ENCODE measurements around the gene AQP2.

The AQP2 gene

GRCh38 chr12:49966511-49967041, 16.0 kb downstream of the AQP2 start:
- DNase-seq (ENCODE audit: extremely low spot score, insufficient read length, low read depth) (no peak), FAIRE-seq (no peak)

- peak; percentile 87 for FAIRE-seq
- DNase-seq (ENCODE audit: extremely low spot score, insufficient read length, low read depth) = peak; percentile 81
Observed at GRCh38 chr12:49967042-49967776, 16.7 kb downstream of the AQP2 start.

GRCh38 chr12:49967777-49968250, 17.3 kb downstream of the AQP2 start:
- DNase-seq (ENCODE audit: extremely low spot score, insufficient read length, low read depth) (no peak), FAIRE-seq (no peak)

- DNase-seq (ENCODE audit: extremely low spot score, insufficient read length, low read depth) = no peak
- FAIRE-seq = no peak
Observed at GRCh38 chr12:49968471-49968870, 17.9 kb downstream of the AQP2 start.

- DNase-seq (ENCODE audit: extremely low spot score, insufficient read length, low read depth) = no peak
- no peak for FAIRE-seq
Observed at GRCh38 chr12:49969027-49969426, 18.5 kb downstream of the AQP2 start.

GRCh38 chr12:49969651-49970429, 19.3 kb downstream of the AQP2 start:
- no peak for FAIRE-seq
- no peak for DNase-seq (ENCODE audit: extremely low spot score, insufficient read length, low read depth)

GRCh38 chr12:49970658-49971057, 20.1 kb downstream of the AQP2 start:
- no peak for FAIRE-seq
- no peak for DNase-seq (ENCODE audit: extremely low spot score, insufficient read length, low read depth)

GRCh38 chr12:49971141-49971540, 20.6 kb downstream of the AQP2 start:
- FAIRE-seq (no peak), DNase-seq (ENCODE audit: extremely low spot score, insufficient read length, low read depth) (no peak)

- FAIRE-seq = no peak
- DNase-seq (ENCODE audit: extremely low spot score, insufficient read length, low read depth) = no peak
Observed at GRCh38 chr12:49972129-49972528, 21.6 kb downstream of the AQP2 start.

- no peak for FAIRE-seq
Observed at GRCh38 chr12:49972641-49973360, 22.3 kb downstream of the AQP2 start, which contains the start of gene AQP6. AQP6 (plus strand) TSS chr12:49972947; CDS start chr12:49973174, 227 bp downstream.

GRCh38 chr12:49973361-49973830, 22.9 kb downstream of the AQP2 start:
- no peak for FAIRE-seq
- no peak for DNase-seq (ENCODE audit: extremely low spot score, insufficient read length, low read depth)

More at GRCh38 chr12:49972641-49973360, 22.3 kb downstream of the AQP2 start, which contains the start of gene AQP6:
- no peak for DNase-seq (ENCODE audit: extremely low spot score, insufficient read length, low read depth)

- DNase-seq (ENCODE audit: extremely low spot score, insufficient read length, low read depth) (no peak), FAIRE-seq (no peak)
Observed at GRCh38 chr12:49974231-49974675, 23.7 kb downstream of the AQP2 start.

GRCh38 chr12:49974677-49975317, 24.3 kb downstream of the AQP2 start:
- FAIRE-seq = no peak

GRCh38 chr12:49975318-49975761, 24.8 kb downstream of the AQP2 start:
- no peak for FAIRE-seq
- no peak for DNase-seq (ENCODE audit: extremely low spot score, insufficient read length, low read depth)

More at GRCh38 chr12:49974677-49975317, 24.3 kb downstream of the AQP2 start:
- no peak for DNase-seq (ENCODE audit: extremely low spot score, insufficient read length, low read depth)

GRCh38 chr12:49976557-49976956, 26.0 kb downstream of the AQP2 start:
- no peak for FAIRE-seq
- DNase-seq (ENCODE audit: extremely low spot score, insufficient read length, low read depth) = no peak

GRCh38 chr12:49978125-49978524, 27.6 kb downstream of the AQP2 start:
- DNase-seq (ENCODE audit: extremely low spot score, insufficient read length, low read depth) = no peak
- FAIRE-seq = no peak

GRCh38 chr12:49979016-49979586, 28.6 kb downstream of the AQP2 start:
- DNase-seq (ENCODE audit: extremely low spot score, insufficient read length, low read depth) = no peak
- FAIRE-seq = no peak

GRCh38 chr12:49979791-49980190, 29.3 kb downstream of the AQP2 start:
- DNase-seq (ENCODE audit: extremely low spot score, insufficient read length, low read depth) = no peak
- FAIRE-seq = no peak
